CD4-positive, alpha-beta T cell treated with Interleukin-4 for 1 hour (primary cell): Measurements from ENCODE around the gene FXYD2.

Source experiments
- DNase-seq, 2 donors: peaks; one replicate each; pipeline ENCODE4 v3.0.0-alpha.2; 2020 to 2022

The FXYD2 gene

GRCh38 chr11:117834838-117835443 lies 10.4 kb upstream of the FXYD2 start:
- DNase-seq = no peak

- no peak for DNase-seq
Observed at GRCh38 chr11:117834068-117834810, 9.7 kb upstream of the FXYD2 start.

- DNase-seq = no peak
Observed at GRCh38 chr11:117833401-117833891, 8.9 kb upstream of the FXYD2 start.

- DNase-seq = no peak
Observed at GRCh38 chr11:117832511-117832910, 8.0 kb upstream of the FXYD2 start.

GRCh38 chr11:117831661-117832415 lies 7.3 kb upstream of the FXYD2 start:
- DNase-seq = no peak

GRCh38 chr11:117830674-117831351 lies 6.3 kb upstream of the FXYD2 start:
- no peak for DNase-seq

GRCh38 chr11:117830072-117830471 lies 5.5 kb upstream of the FXYD2 start:
- no peak for DNase-seq

- no peak for DNase-seq
Observed at GRCh38 chr11:117829369-117829725, 4.8 kb upstream of the FXYD2 start.

- DNase-seq = peak; percentile 73 to 85
Observed at GRCh38 chr11:117828611-117829368, 4.2 kb upstream of the FXYD2 start.

- peak; percentile 36 to 45 for DNase-seq
Observed at GRCh38 chr11:117827521-117828511, 3.3 kb upstream of the FXYD2 start.

GRCh38 chr11:117826832-117827231 lies 2.3 kb upstream of the FXYD2 start:
- DNase-seq = no peak

GRCh38 chr11:117826190-117826570 lies 1.6 kb upstream of the FXYD2 start:
- DNase-seq = no peak

GRCh38 chr11:117825538-117826189 lies 1.1 kb upstream of the FXYD2 start:
- peak in 1 of 2 donors; percentile 10 for DNase-seq

- DNase-seq = peak in 1 of 2 donors; percentile 11
Observed at GRCh38 chr11:117823946-117824420, 561 bp downstream of the FXYD2 start.

GRCh38 chr11:117823294-117823945 lies 1.1 kb downstream of the FXYD2 start:
- DNase-seq = peak; percentile 56 to 59

GRCh38 chr11:117822074-117823033 lies 2.2 kb downstream of the FXYD2 start:
- DNase-seq = peak; percentile 50 to 57

- DNase-seq = no peak
Observed at GRCh38 chr11:117821431-117821830, 3.1 kb downstream of the FXYD2 start.

- DNase-seq = no peak
Observed at GRCh38 chr11:117820516-117820915, 4.0 kb downstream of the FXYD2 start.

- no peak for DNase-seq
Observed at GRCh38 chr11:117820071-117820470, 4.5 kb downstream of the FXYD2 start.
